CD4-positive, alpha-beta memory T cell (primary cell): Measurements from ENCODE around the gene GRB2. TPM values are rescaled to one million over a fixed set of nuclear protein-coding genes. Genes with fewer than 3 reads are reported as not detected.
A peak's percentile ranks its signal among the peaks of the same experiment; 100 is the strongest.

Experiments
- CTCF ChIA-PET: fragments of 350-600 bp; sonication (Branson Sonifier 250); formaldehyde crosslinking; loops from one replicate; lab custom pipeline; 2021; ENCODE audit warnings: inconsistent platforms; ENCODE audit not compliant: partially characterized antibody; lab: Charles Lee
- POLR2A ChIA-PET: fragments of 350-600 bp; sonication (Branson Sonifier 250); formaldehyde crosslinking; loops from one replicate; lab custom pipeline; 2021; ENCODE audit not compliant: partially characterized antibody; lab: Charles Lee
- DNase-seq, 5 donors: peaks; one replicate each; pipeline versions ENCODE4 v3.0.0 to v3.0.0-alpha.2; 2020 to 2022; ENCODE audit warnings: mixed read lengths in 1 of 5
- H3K27ac ChIP-seq: one replicate; pipeline ENCODE4 v1.7.0; 2013; ENCODE audit warnings: low read depth, low read length
- H3K27me3 ChIP-seq: 2 replicates; pipeline ENCODE4 v1.7.0; 2013; ENCODE audit warnings: mild to moderate bottlenecking, low read length, moderate library complexity; ENCODE audit not compliant: insufficient read depth
- H3K36me3 ChIP-seq: 2 replicates; pipeline ENCODE4 v1.7.0; 2013; ENCODE audit warnings: mild to moderate bottlenecking, low read length, moderate library complexity; ENCODE audit not compliant: insufficient read depth
- H3K4me1 ChIP-seq: 2 replicates; pipeline ENCODE4 v1.7.0; 2013; ENCODE audit warnings: mild to moderate bottlenecking, low read length, moderate library complexity; ENCODE audit not compliant: insufficient read depth
- H3K4me3 ChIP-seq, 2 donors: one replicate each; pipeline ENCODE4 v1.7.0; 2013; ENCODE audit warnings: low read length in 2 of 2, mild to moderate bottlenecking in 1 of 2
- H3K9me3 ChIP-seq, 2 donors: one replicate each; pipeline ENCODE4 v1.7.0; 2013; ENCODE audit warnings: low read length in 2 of 2, control low read depth in 1 of 2; ENCODE audit not compliant: control insufficient read depth in 1 of 2
- H3K27ac Mint-ChIP-seq, 7 donors: one replicate each; pipeline ENCODE4 v1.8.0; 2020 to 2021; ENCODE audit warnings: mixed read lengths in 7 of 7, mild to moderate bottlenecking in 6 of 7, inconsistent platforms in 3 of 7, moderate library complexity in 3 of 7
- H3K27me3 Mint-ChIP-seq, 2 donors: one replicate each; pipeline ENCODE4 v1.8.0; 2020 to 2021; ENCODE audit warnings: mixed read lengths in 2 of 2
- H3K36me3 Mint-ChIP-seq, 2 donors: one replicate each; pipeline ENCODE4 v1.8.0; 2020 to 2021; ENCODE audit warnings: mixed read lengths in 2 of 2, inconsistent platforms in 1 of 2, mild to moderate bottlenecking in 1 of 2
- H3K4me1 Mint-ChIP-seq, 4 donors: one replicate each; pipeline ENCODE4 v1.8.0; 2020 to 2021; ENCODE audit warnings: mixed read lengths in 4 of 4, mild to moderate bottlenecking in 1 of 4
- H3K4me3 Mint-ChIP-seq, 8 donors: one replicate each; pipeline ENCODE4 v1.8.0; 2020 to 2021; ENCODE audit warnings: mixed read lengths in 8 of 8, mild to moderate bottlenecking in 7 of 8, moderate library complexity in 6 of 8, inconsistent platforms in 3 of 8
- H3K9me3 Mint-ChIP-seq, 8 donors: one replicate each; pipeline ENCODE4 v1.8.0; 2020 to 2021; ENCODE audit warnings: mixed read lengths in 8 of 8, mild to moderate bottlenecking in 5 of 8, inconsistent platforms in 3 of 8, moderate library complexity in 1 of 8
- intact Hi-C: fragments of 100-400 bp; cut with micrococcal nuclease; formaldehyde crosslinking; loops from one replicate; pipeline ENCODE4 v1.15.1; 2023
- polyA plus RNA-seq, 2 donors: library from polyadenylated mRNA; unstranded; fragments of 300-500 nt; fragmentation: Illumina TruSeq; gene quantifications; one replicate each; pipeline ENCODE4 v1.2.3, GENCODE V29; 2021
- total RNA-seq, 2 experiments: library from RNA; stranded (reverse); gene quantifications; one replicate each; pipeline ENCODE4 v1.2.3, GENCODE V29; 2021

The GRB2 gene
- total and polyA plus RNA-seq, 4 experiments from 2014 or later: 129 to 155 (median 132) TPM

DNA sequence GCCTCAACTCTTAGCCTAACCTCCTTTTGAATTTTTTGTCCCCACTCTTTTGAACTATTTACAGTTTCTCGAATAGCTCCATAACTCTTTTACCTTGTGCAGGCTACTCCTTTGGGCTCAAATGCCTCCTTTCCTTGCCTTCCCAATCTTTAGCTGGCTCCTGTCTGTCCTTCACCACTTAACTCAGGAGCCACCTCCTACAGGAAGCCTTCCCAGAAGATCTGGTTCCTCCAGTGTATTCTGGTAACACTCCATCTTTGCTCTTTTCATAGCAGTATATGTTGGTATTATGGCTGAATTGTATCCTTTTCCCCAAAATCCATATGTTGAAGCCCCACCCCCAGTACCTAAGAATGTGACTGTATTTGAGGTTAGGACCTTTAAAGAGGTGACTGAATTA lies 9.0 kb upstream of the GRB2 start:
- peaks cover 6% of the 10 kb centered on the region in 2 donors for H3K27me3 Mint-ChIP-seq

DNA sequence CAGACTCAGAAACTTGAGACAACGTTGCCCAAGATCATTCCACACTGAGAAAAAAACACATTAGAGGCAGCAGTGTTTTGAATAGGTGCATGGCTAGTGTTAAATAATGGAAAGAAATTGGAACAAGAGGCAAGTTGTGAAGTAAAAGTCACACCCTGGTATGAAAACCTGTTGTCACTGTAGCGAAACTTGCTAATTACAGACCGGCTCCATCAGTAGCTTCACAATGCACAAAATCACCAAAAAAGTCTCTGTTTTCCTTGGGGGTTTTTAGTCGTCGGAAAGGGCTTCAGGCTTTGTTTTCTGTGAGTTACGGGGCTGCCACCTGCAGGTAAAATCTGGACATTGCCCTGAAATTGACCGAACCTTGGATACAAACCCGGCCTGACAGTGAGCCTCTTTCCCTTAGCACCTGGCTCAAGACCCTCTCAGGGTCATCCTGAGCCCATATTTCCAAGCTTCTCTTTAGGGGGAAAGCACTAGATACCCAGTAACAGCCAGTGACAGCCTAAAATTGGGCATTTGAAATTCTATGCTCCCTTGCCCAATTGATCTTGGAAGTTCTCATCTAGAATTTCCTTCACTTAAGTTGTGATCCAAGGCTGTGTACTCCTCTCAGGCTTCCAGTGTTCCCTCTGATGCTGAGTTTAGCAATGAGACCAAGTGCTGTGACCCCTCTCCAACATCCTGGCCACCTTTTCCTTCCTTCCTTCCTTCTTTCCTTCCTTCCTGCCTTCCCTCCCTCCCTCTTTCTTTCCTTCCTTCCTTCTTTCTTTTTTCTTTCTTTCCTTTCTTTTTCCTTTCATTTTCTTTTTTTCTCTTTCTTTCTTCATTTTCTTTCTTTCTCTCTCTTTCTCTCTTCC lies 7.2 kb upstream of the GRB2 start:
- H3K4me3 ChIP-seq: no peak overlapping the region
- DNase-seq: peak; percentile 66 to 79 (median 77)

More for the DNA sequence above, 9.0 kb upstream of the GRB2 start:
- Histone ChIP-seq H3K27me3 (no peaks in the 10 kb centered on the region), H3K4me3 (no peak overlapping the region), H3K4me1 (peaks cover 13% of the 10 kb centered on the region), H3K36me3 (no peaks in the 10 kb centered on the region), H3K27ac (no peak overlapping the region), H3K9me3 (no peaks in the 10 kb centered on the region)
- H3K36me3 Mint-ChIP-seq: no peaks in the 10 kb centered on the region
- H3K4me1 Mint-ChIP-seq: peaks cover 7 to 16% (median 15%) of the 10 kb centered on the region in 4 donors
- POLR2A ChIA-PET: no interaction called here
- no peak overlapping the region for H3K27ac Mint-ChIP-seq
- H3K4me3 Mint-ChIP-seq: no peak overlapping the region
- CTCF ChIA-PET: interaction anchor here (0.7 to 1.8 kb wide), 6 partner anchors 9 to 92 kb away, joined by 3 to 6 read pairs (median 3); partner anchors contain the start of gene GRB2
- intact Hi-C loops: loop anchor here (10.0 kb wide), 1 partner anchor 450 kb away; no protein-coding TSS in a partner anchor
- peaks cover 0 to 3% (median 0%) of the 10 kb centered on the region in 8 donors for H3K9me3 Mint-ChIP-seq
- DNase-seq: no peak

DNA sequence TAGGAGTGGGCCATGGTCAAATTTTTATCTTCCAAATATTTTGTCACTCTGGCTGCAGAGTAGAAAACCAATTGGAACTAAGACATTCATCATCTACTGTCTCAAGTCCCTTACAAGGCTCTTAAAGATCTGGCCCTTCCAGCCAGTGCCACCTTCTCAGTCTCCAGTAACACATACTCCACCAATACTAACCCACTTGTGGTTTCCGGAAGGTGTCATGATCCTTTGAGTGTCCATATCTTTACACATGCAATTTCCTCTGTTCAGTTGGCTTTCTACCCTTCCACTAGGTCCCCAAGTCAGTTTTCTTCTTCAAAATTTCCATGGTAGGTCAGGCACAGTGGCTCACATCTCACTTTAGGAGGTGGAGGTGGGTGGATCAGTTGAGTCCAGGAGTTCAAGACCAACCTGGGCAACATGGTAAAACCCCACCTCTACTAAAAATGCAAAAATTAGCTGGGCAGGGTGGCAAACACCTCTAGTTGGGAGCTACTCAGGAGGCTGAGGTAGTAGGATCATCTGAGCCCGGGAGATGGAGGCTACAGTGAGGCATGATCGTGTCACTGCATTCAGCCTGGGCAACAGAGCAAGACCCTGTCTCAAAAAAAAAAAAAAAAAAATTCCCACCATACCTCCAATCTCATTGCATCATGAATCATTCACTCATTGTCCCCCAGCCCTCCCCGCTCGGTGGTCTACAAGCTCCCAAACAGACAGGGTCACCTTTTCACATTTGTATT lies 6.0 kb upstream of the GRB2 start:
- Histone ChIP-seq H3K27me3 (no peaks in the 10 kb centered on the region), H3K4me3 (no peak overlapping the region), H3K9me3 (no peaks in the 10 kb centered on the region), H3K27ac (no peak overlapping the region), H3K4me1 (peaks cover 16% of the 10 kb centered on the region), H3K36me3 (no peaks in the 10 kb centered on the region)
- Mint-ChIP-seq H3K9me3 (peaks cover 0 to 1% (median 0%) of the 10 kb centered on the region in 8 donors), H3K27me3 (peaks cover 5 to 6% of the 10 kb centered on the region in 2 donors), H3K27ac (peak overlapping the region in 2 of 7 donors; percentile 23 to 40), H3K4me1 (peaks cover 9 to 19% (median 15%) of the 10 kb centered on the region in 4 donors), H3K36me3 (no peaks in the 10 kb centered on the region), H3K4me3 (no peak overlapping the region)
- CTCF ChIA-PET: interaction anchor here (0.6 to 2.1 kb wide), 25 partner anchors 8 to 450 kb away, joined by 3 to 43 read pairs (median 5); partner anchors contain the start of genes GALK1, GGA3, JPT1 and MIF4GD
- DNase-seq: no peak
- POLR2A ChIA-PET: interaction anchor here (0.9 to 2.0 kb wide), 4 partner anchors 45 to 206 kb away, joined by 3 to 12 read pairs (median 6); partner anchors contain the start of genes NUP85, SLC25A19 and TMEM94
- intact Hi-C loops: loop anchor here (1.0 to 10.0 kb wide), 5 partner anchors 88 to 447 kb away; partner anchors contain the start of gene SLC25A19

More for the DNA sequence above, 7.2 kb upstream of the GRB2 start:
- H3K9me3 Mint-ChIP-seq: peaks cover 0 to 3% (median 0%) of the 10 kb centered on the region in 8 donors
- H3K36me3 Mint-ChIP-seq: no peaks in the 10 kb centered on the region
- peaks cover 7 to 16% (median 11%) of the 10 kb centered on the region in 4 donors for H3K4me1 Mint-ChIP-seq
- Histone ChIP-seq H3K27me3 (no peaks in the 10 kb centered on the region), H3K9me3 (no peaks in the 10 kb centered on the region), H3K4me1 (peaks cover 13% of the 10 kb centered on the region), H3K36me3 (no peaks in the 10 kb centered on the region), H3K27ac (no peak overlapping the region)
- H3K4me3 Mint-ChIP-seq: peak overlapping the region in 7 of 8 donors; percentile 0 to 68 (median 6)
- peak overlapping the region in 5 of 7 donors; percentile 0 to 29 (median 3) for H3K27ac Mint-ChIP-seq
- ChIA-PET POLR2A (interaction anchor here (0.6 to 2.0 kb wide), 10 partner anchors 18 to 451 kb away, joined by 3 to 12 read pairs (median 3); partner anchors contain the start of genes MIF4GD, NUP85, SLC25A19 and TMEM94), CTCF (interaction anchor here (0.6 to 2.1 kb wide), 42 partner anchors 9 to 452 kb away, joined by 3 to 43 read pairs (median 4); partner anchors contain the start of genes GALK1, GGA3, JPT1 and MIF4GD)
- intact Hi-C loops: loop anchor here (1.0 to 10.0 kb wide), 5 partner anchors 89 to 448 kb away; partner anchors contain the start of gene SLC25A19
- H3K27me3 Mint-ChIP-seq: peaks cover 5 to 6% of the 10 kb centered on the region in 2 donors

DNA sequence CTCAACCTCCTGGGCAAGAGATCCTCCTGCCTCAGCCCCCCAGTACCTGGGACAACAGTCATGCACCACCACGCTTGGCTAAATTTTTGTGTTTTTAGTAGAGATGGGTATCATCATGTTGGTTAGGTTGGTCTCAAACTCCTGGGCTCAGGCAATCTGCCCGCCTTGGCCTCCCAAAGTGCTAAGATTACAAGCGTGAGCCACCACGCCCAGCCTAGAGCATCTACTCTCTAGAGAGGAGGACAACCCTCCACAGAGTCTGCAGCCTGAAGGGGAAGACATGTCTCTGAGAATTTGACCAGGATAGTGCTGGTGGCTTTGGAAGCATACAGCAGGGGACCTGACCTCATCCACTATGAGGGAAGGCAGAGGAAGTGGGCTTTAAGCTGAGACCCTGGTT lies 4.7 kb upstream of the GRB2 start:
- ChIA-PET POLR2A (interaction anchor here (0.6 to 1.2 kb wide), 2 partner anchors 121 to 142 kb away, joined by 4 read pairs; partner anchors contain the start of gene SLC25A19), CTCF (interaction anchor here (3.4 kb wide), 1 partner anchor 88 kb away, joined by 23 read pairs; no protein-coding TSS in a partner anchor)
- no peak overlapping the region for H3K27ac ChIP-seq
- no peaks in the 10 kb centered on the region for H3K27me3 ChIP-seq
- H3K4me1 ChIP-seq: peaks cover 22% of the 10 kb centered on the region
- Mint-ChIP-seq H3K27me3 (peaks cover 5 to 6% of the 10 kb centered on the region in 2 donors), H3K27ac (peak overlapping the region in 1 of 7 donors; percentile 93), H3K9me3 (peaks cover 0 to 1% (median 0%) of the 10 kb centered on the region in 8 donors), H3K36me3 (peaks cover 0 to 2% of the 10 kb centered on the region in 2 donors), H3K4me1 (peaks cover 17 to 30% (median 23%) of the 10 kb centered on the region in 4 donors), H3K4me3 (peak overlapping the region in 1 of 8 donors; percentile 29)
- DNase-seq: no peak
- no peaks in the 10 kb centered on the region for H3K36me3 ChIP-seq
- H3K4me3 ChIP-seq: no peak overlapping the region
- intact Hi-C loops: loop anchor here (10.0 kb wide), 1 partner anchor 445 kb away; no protein-coding TSS in a partner anchor
- no peaks in the 10 kb centered on the region for H3K9me3 ChIP-seq

DNA sequence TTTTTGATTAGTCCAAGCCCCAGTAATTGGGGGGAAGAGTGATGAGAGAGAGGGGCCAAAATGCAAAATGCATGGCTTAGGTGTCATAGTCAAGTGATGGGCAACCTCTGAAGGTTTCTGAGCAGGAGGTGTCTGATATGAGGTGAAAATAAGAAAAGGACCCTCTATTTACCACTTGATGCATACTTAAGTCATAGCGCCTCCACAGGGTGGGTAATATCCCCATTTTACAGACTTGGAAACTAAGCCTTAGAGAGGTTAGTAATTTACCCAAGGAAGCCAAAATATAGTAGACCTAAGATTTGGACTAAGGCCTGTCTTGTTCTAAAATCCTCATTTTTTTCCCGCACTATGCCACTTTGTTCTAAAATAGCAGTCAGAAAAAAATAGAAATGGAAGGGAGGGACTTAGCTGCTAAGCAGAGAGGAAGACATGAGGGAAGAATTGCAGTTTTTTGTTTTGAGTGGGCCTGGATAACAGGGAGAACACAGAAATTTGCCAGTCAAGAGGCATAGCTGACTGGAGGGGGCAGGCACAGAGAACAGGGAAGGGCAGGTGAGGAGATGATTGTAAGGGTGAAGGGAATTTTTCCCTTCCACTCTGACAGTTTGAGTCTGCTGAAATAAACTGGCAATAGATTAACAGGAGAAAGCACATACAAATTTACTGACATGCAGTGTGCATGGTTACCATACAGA lies 2.3 kb upstream of the GRB2 start:
- Mint-ChIP-seq H3K27ac (peak overlapping the region in 3 of 7 donors; percentile 5 to 79 (median 38)), H3K4me1 (peaks cover 23 to 50% (median 34%) of the 10 kb centered on the region in 4 donors), H3K4me3 (peak overlapping the region in 2 of 8 donors; percentile 0 to 21)

More for the DNA sequence above, 2.3 kb upstream of the GRB2 start:
- ChIA-PET POLR2A (interaction anchor here (0.6 to 1.4 kb wide), 3 partner anchors 14 to 137 kb away, joined by 4 to 5 read pairs (median 4); partner anchors contain the start of gene MIF4GD), CTCF (interaction anchor here (3.4 to 4.7 kb wide), 2 partner anchors 85 kb away, joined by 23 to 63 read pairs; no protein-coding TSS in a partner anchor)
- Histone ChIP-seq H3K9me3 (no peaks in the 10 kb centered on the region), H3K4me1 (peaks cover 33% of the 10 kb centered on the region), H3K27me3 (no peaks in the 10 kb centered on the region), H3K4me3 (no peak overlapping the region), H3K27ac (no peak overlapping the region), H3K36me3 (no peaks in the 10 kb centered on the region)
- Mint-ChIP-seq H3K9me3 (peaks cover 0 to 1% (median 0%) of the 10 kb centered on the region in 8 donors), H3K36me3 (peaks cover 0 to 16% of the 10 kb centered on the region in 2 donors), H3K27me3 (no peaks in the 10 kb centered on the region)
- intact Hi-C loops: no loop called here
- DNase-seq: no peak
